ENCODE measurements around the gene CRY1. TPM values are rescaled to one million over a fixed set of nuclear protein-coding genes. Genes with fewer than 3 reads are reported as not detected.
A peak's percentile ranks its signal among the peaks of the same experiment; 100 is the strongest.

CRY1 gene
- total RNA-seq, 2 experiments from 2014 or later, result 70.7 to 77.4 TPM

GRCh38 chr12:107032266-107032665, 61.1 kb downstream of the CRY1 start:
- ChIA-PET POLR2A (no interaction called here), CTCF (no interaction called here)
- Histone ChIP-seq H3K4me3 (ENCODE audit: low read length) (no peak overlapping the region), H3K27me3 (ENCODE audit: control insufficient read depth in 1 of 2, insufficient read depth in 2 of 2, low read length in 2 of 2) (no peaks in the 10 kb centered on the region), H3K4me1 (ENCODE audit: insufficient read depth, low read length) (peaks cover 9% of the 10 kb centered on the region), H3K36me3 (ENCODE audit: insufficient read depth, low read length) (no peaks in the 10 kb centered on the region), H3K27ac (ENCODE audit: low read depth in 1 of 2, low read length in 2 of 2) (no peak overlapping the region), H3K9me3 (ENCODE audit: control insufficient read depth in 1 of 2, insufficient read depth in 1 of 2, low read length in 2 of 2) (no peaks in the 10 kb centered on the region)
- no peaks in the 10 kb centered on the region for H3K27me3 Mint-ChIP-seq
- H3K4me3 Mint-ChIP-seq, result no peak overlapping the region
- no peak for ATAC-seq (ENCODE audit: poor library complexity)
- no peak for TF ChIP-seq CTCF (IDR thresholded peaks at IDR 0.05)
- peaks cover 50% of the 10 kb centered on the region for H3K4me1 Mint-ChIP-seq (ENCODE audit: low read depth)
- intact Hi-C loops (cut with DNase I, micrococcal nuclease), result no loop called here
- no peaks in the 10 kb centered on the region for H3K9me3 Mint-ChIP-seq
- DNase-seq, result peak in 1 of 14 experiments; percentile 34
- H3K27ac Mint-ChIP-seq, result no peak overlapping the region
- peaks cover 18% of the 10 kb centered on the region for H3K36me3 Mint-ChIP-seq (ENCODE audit: low read depth)

GRCh38 chr12:107031061-107031460, 62.3 kb downstream of the CRY1 start:
- Mint-ChIP-seq H3K4me3 (no peak overlapping the region), H3K9me3 (no peaks in the 10 kb centered on the region), H3K27me3 (no peaks in the 10 kb centered on the region), H3K4me1 (ENCODE audit: low read depth) (peaks cover 53% of the 10 kb centered on the region), H3K27ac (peak overlapping the region; percentile 52), H3K36me3 (ENCODE audit: low read depth) (peaks cover 6% of the 10 kb centered on the region)
- Histone ChIP-seq H3K4me1 (ENCODE audit: insufficient read depth, low read length) (peaks cover 12% of the 10 kb centered on the region), H3K27me3 (ENCODE audit: control insufficient read depth in 1 of 2, insufficient read depth in 2 of 2, low read length in 2 of 2) (no peaks in the 10 kb centered on the region), H3K4me3 (ENCODE audit: low read length) (no peak overlapping the region), H3K36me3 (ENCODE audit: insufficient read depth, low read length) (no peaks in the 10 kb centered on the region), H3K9me3 (ENCODE audit: control insufficient read depth in 1 of 2, insufficient read depth in 1 of 2, low read length in 2 of 2) (no peaks in the 10 kb centered on the region), H3K27ac (ENCODE audit: low read depth in 1 of 2, low read length in 2 of 2) (peak overlapping the region in 1 of 2 donors; percentile 14)
- intact Hi-C loops (cut with DNase I, micrococcal nuclease), result no loop called here
- ATAC-seq (ENCODE audit: poor library complexity), result no peak
- TF ChIP-seq CTCF (IDR thresholded peaks at IDR 0.05), result no peak
- ChIA-PET CTCF (interaction anchor here (0.7 kb wide), 2 partner anchors 26 to 129 kb away, joined by 3 read pairs; no protein-coding TSS in a partner anchor), POLR2A (interaction anchor here (1.3 kb wide), 1 partner anchor 63 kb away, joined by 4 read pairs; no protein-coding TSS in a partner anchor)
- no peak for DNase-seq

- H3K9me3 ChIP-seq (ENCODE audit: control insufficient read depth in 1 of 2, insufficient read depth in 1 of 2, low read length in 2 of 2), result no peaks in the 10 kb centered on the region
- H3K4me1 ChIP-seq (ENCODE audit: insufficient read depth, low read length), result peaks cover 13% of the 10 kb centered on the region
- DNase-seq (no peak), ATAC-seq (ENCODE audit: poor library complexity) (no peak)
- H3K9me3 Mint-ChIP-seq, result no peaks in the 10 kb centered on the region
- H3K27ac Mint-ChIP-seq, result peak overlapping the region; percentile 62
- no peak overlapping the region for H3K4me3 Mint-ChIP-seq
- peaks cover 58% of the 10 kb centered on the region for H3K4me1 Mint-ChIP-seq (ENCODE audit: low read depth)
- CTCF ChIA-PET, result no interaction called here
- H3K36me3 Mint-ChIP-seq (ENCODE audit: low read depth), result no peaks in the 10 kb centered on the region
- no peaks in the 10 kb centered on the region for H3K27me3 ChIP-seq (ENCODE audit: control insufficient read depth in 1 of 2, insufficient read depth in 2 of 2, low read length in 2 of 2)
- intact Hi-C loops (cut with DNase I, micrococcal nuclease), result loop anchor here in 1 of 2 experiments (5.0 kb wide), 2 partner anchors 38 to 63 kb away; partner anchors contain the start of gene CRY1
- no peak overlapping the region for H3K4me3 ChIP-seq (ENCODE audit: low read length)
- POLR2A ChIA-PET, result no interaction called here
- no peaks in the 10 kb centered on the region for H3K27me3 Mint-ChIP-seq
- H3K36me3 ChIP-seq (ENCODE audit: insufficient read depth, low read length), result no peaks in the 10 kb centered on the region
- TF ChIP-seq CTCF (IDR thresholded peaks at IDR 0.05), result no peak
- no peak overlapping the region for H3K27ac ChIP-seq (ENCODE audit: low read depth in 1 of 2, low read length in 2 of 2)
Measured at GRCh38 chr12:107029081-107029480, 64.3 kb downstream of the CRY1 start.

All from CD4-positive, alpha-beta T cell (primary cell).